ENCODE data around the gene KRTAP3-2. TPM values are rescaled to one million over a fixed set of nuclear protein-coding genes. Genes with fewer than 3 reads are reported as not detected.

Gene KRTAP3-2
- total RNA-seq, 1 experiment from 2014 or later = not detected

- no CpG with 5 or more reads among the region's 2 CpGs for WGBS (ENCODE audit: extremely low coverage, insufficient read length, low lambda C conversion rate)
- H3K14ac ChIP-seq (ENCODE audit: insufficient read depth, low read length) = no peak overlapping the region
- Mint-ChIP-seq H3K4me1 (peaks cover 0 to 3% of the 10 kb centered on the region in 2 experiments; a peak in 1 of 4 replicates), H3K9me3 (no peaks in the 10 kb centered on the region), H3K36me3 (ENCODE audit: insufficient read depth in 1 of 3, low read depth in 3 of 3) (no peaks in the 10 kb centered on the region; a peak in 1 of 7 replicates), H3K27me3 (ENCODE audit: low read depth) (no peaks in the 10 kb centered on the region; the same call in 1 of the 2 replicates), H3K27ac (no peak overlapping the region), H3K4me3 (no peak overlapping the region)
- no peak overlapping the region for H3K27ac ChIP-seq (ENCODE audit: insufficient read length, low read depth, low read length)
- no peaks in the 10 kb centered on the region for H3K23me2 ChIP-seq (ENCODE audit: insufficient read length, low read depth, low read length, poor library complexity, severe bottlenecking)
- no peaks in the 10 kb centered on the region for H3K79me2 ChIP-seq (ENCODE audit: insufficient read depth, low read length)
- H3K4ac ChIP-seq (ENCODE audit: low read depth, low read length) = no peak overlapping the region
- no peak overlapping the region for H2BK120ac ChIP-seq (ENCODE audit: low read depth, low read length, poor library complexity, severe bottlenecking)
- H3K56ac ChIP-seq (ENCODE audit: insufficient read length, low read depth, low read length) = no peak overlapping the region
- no peaks in the 10 kb centered on the region for H4K20me1 ChIP-seq (ENCODE audit: control insufficient read depth, insufficient read depth, insufficient read length)
- H3K27me3 ChIP-seq (ENCODE audit: insufficient read depth, low read length) = no peaks in the 10 kb centered on the region
- H2AFZ ChIP-seq (ENCODE audit: low read length) = no peak overlapping the region
- no peak overlapping the region for H3K9ac ChIP-seq (ENCODE audit: extremely low read depth, insufficient read length, low read length)
- no peak overlapping the region for H3K4me2 ChIP-seq (ENCODE audit: insufficient read depth, insufficient read length, low read length)
- H4K5ac ChIP-seq (ENCODE audit: insufficient read length, low read depth, low read length) = no peak overlapping the region
- H2BK12ac ChIP-seq (ENCODE audit: insufficient read length, low read depth, low read length) = no peak overlapping the region
- no peaks in the 10 kb centered on the region for H3K79me1 ChIP-seq (ENCODE audit: insufficient read depth, low read depth, low read length, poor library complexity, severe bottlenecking)
- H3K18ac ChIP-seq (ENCODE audit: insufficient read length, low read depth, low read length) = no peak overlapping the region
- H3K4me1 ChIP-seq (ENCODE audit: insufficient read depth, low read length) = no peaks in the 10 kb centered on the region
- no peak overlapping the region for H2BK15ac ChIP-seq (ENCODE audit: low read depth, low read length)
- no peak for TF ChIP-seq CTCF (conservative IDR thresholded peaks at IDR 0.05)
- H4K91ac ChIP-seq (ENCODE audit: insufficient read length, low read depth, low read length) = no peak overlapping the region
- H3K9me3 ChIP-seq (ENCODE audit: control insufficient read depth, low read depth, low read length) = no peaks in the 10 kb centered on the region
- H2BK20ac ChIP-seq (ENCODE audit: low read depth, low read length, poor library complexity, severe bottlenecking) = no peak overlapping the region
- no peak for DNase-seq
- no peak overlapping the region for H2BK5ac ChIP-seq (ENCODE audit: insufficient read length, low read length)
- H3T11ph ChIP-seq (ENCODE audit: low read length) = no peak overlapping the region
- no peak overlapping the region for H3K23ac ChIP-seq (ENCODE audit: insufficient read length, low read depth, low read length)
- no peak overlapping the region for H2AK5ac ChIP-seq (ENCODE audit: insufficient read length, low read length)
- H4K8ac ChIP-seq (replicated peaks; ENCODE audit: insufficient read length, low read depth, low read length) = no peak overlapping the region
Observed at GRCh38 chr17:40993084-40993483, 6.6 kb downstream of the KRTAP3-2 start.
